VCaP (cell line): ENCODE results near the gene UBIAD1.
"Not testable (repeated sequence)": the region's sequence is repeated elsewhere in the genome, so short reads cannot be mapped to it uniquely, and the experiment has no call there.

Source experiments
- H3K27ac ChIP-seq: fragments of 450-650 bp; 2 replicates; pipeline ENCODE4 v1.5.1; 2017
- CTCF ChIP-seq: fragments of 450-650 bp; conservative IDR thresholded peaks from 2 replicates; pipeline ENCODE4 v1.5.1; 2017; ENCODE audit warnings: mild to moderate bottlenecking, moderate library complexity

Gene UBIAD1

GRCh38 chr1:11293856-11294255 is 20.9 kb downstream of the UBIAD1 start:
- no peak for TF ChIP-seq CTCF
- no peak overlapping the region for H3K27ac ChIP-seq

GRCh38 chr1:11294951-11295350 is 22.0 kb downstream of the UBIAD1 start:
- TF ChIP-seq CTCF, result no peak
- H3K27ac ChIP-seq, result no peak overlapping the region

GRCh38 chr1:11295905-11296304 is 22.9 kb downstream of the UBIAD1 start:
- no peak for TF ChIP-seq CTCF
- no peak overlapping the region for H3K27ac ChIP-seq

- H3K27ac ChIP-seq, result not testable (repeated sequence)
Observed at GRCh38 chr1:11297774-11298173, 24.8 kb downstream of the UBIAD1 start.

- no peak for TF ChIP-seq CTCF
- H3K27ac ChIP-seq, result no peak overlapping the region
Observed at GRCh38 chr1:11298390-11299224, 25.6 kb downstream of the UBIAD1 start.

GRCh38 chr1:11299225-11299574 is 26.2 kb downstream of the UBIAD1 start:
- no peak overlapping the region for H3K27ac ChIP-seq
- TF ChIP-seq CTCF, result no peak

- H3K27ac ChIP-seq, result no peak overlapping the region
- no peak for TF ChIP-seq CTCF
Observed at GRCh38 chr1:11301601-11302000, 28.6 kb downstream of the UBIAD1 start.

- no peak for TF ChIP-seq CTCF
- no peak overlapping the region for H3K27ac ChIP-seq
Observed at GRCh38 chr1:11302366-11302765, 29.4 kb downstream of the UBIAD1 start.

- not testable (repeated sequence) for H3K27ac ChIP-seq
Observed at GRCh38 chr1:11305516-11305915, 32.5 kb downstream of the UBIAD1 start.
